Neuronal stem cell (in vitro differentiated cells): ENCODE measurements around the gene NIPSNAP2.
"Not testable (repeated sequence)": the region's sequence is repeated elsewhere in the genome, so short reads cannot be mapped to it uniquely, and the experiment has no call there.

Experiments used
- DNase-seq: peaks from one replicate; pipeline ENCODE4 v3.0.0-alpha.2; 2013; ENCODE audit warnings: low spot score
- H2AFZ ChIP-seq: one replicate; pipeline ENCODE4 v1.6.1; 2013; ENCODE audit warnings: mild to moderate bottlenecking, low read length, inconsistent platforms
- H2AK5ac ChIP-seq: 2 replicates; pipeline ENCODE4 v1.6.1; 2013; ENCODE audit warnings: low read depth, mild to moderate bottlenecking, inconsistent platforms, low read length, moderate library complexity, mixed read lengths
- H2BK120ac ChIP-seq: 2 replicates; pipeline ENCODE4 v1.6.1; 2013; ENCODE audit warnings: low read depth, mild to moderate bottlenecking, inconsistent platforms, low read length, moderate library complexity, mixed read lengths
- H2BK12ac ChIP-seq: one replicate; pipeline ENCODE4 v1.6.1; 2013; ENCODE audit warnings: low read length, inconsistent platforms
- H2BK15ac ChIP-seq: 2 replicates; pipeline ENCODE4 v1.6.1; 2013; ENCODE audit warnings: mild to moderate bottlenecking, low read length, inconsistent platforms, mixed read lengths
- H2BK5ac ChIP-seq: one replicate; pipeline ENCODE4 v1.6.1; 2013; ENCODE audit warnings: inconsistent platforms, mild to moderate bottlenecking, low read length, moderate library complexity
- H3K14ac ChIP-seq: one replicate; pipeline ENCODE4 v1.6.1; 2013; ENCODE audit warnings: low read length, inconsistent platforms
- H3K18ac ChIP-seq: 2 replicates; pipeline ENCODE4 v1.6.1; 2013; ENCODE audit warnings: low read length, inconsistent platforms
- H3K23ac ChIP-seq: 2 replicates; pipeline ENCODE4 v1.6.1; 2013; ENCODE audit warnings: low read depth, mild to moderate bottlenecking, mixed read lengths, low read length, inconsistent platforms; ENCODE audit not compliant: poor library complexity
- H3K27ac ChIP-seq: replicated peaks from 3 replicates; pipeline ENCODE4 v1.5.1; 2013; ENCODE audit warnings: low read length, inconsistent platforms
- H3K27me3 ChIP-seq, 3 experiments: 2 replicates each; pipeline ENCODE4 v1.6.1; 2013; ENCODE audit warnings: low read length in 3 of 3, mild to moderate bottlenecking in 2 of 3, inconsistent platforms in 1 of 3, low read depth in 1 of 3, mixed read lengths in 1 of 3, moderate library complexity in 1 of 3; ENCODE audit not compliant: control insufficient read depth in 3 of 3, insufficient read depth in 3 of 3
- H3K36me3 ChIP-seq, 2 donors: replicated peaks in 1 of 2; 2 replicates each; pipeline ENCODE4 v1.6.1; 2013; ENCODE audit warnings: low read length in 2 of 2; ENCODE audit not compliant: control insufficient read depth in 2 of 2, insufficient read depth in 2 of 2
- H3K4ac ChIP-seq: 2 replicates; pipeline ENCODE4 v1.6.1; 2013; ENCODE audit warnings: inconsistent platforms, mild to moderate bottlenecking, low read length, moderate library complexity
- H3K4me1 ChIP-seq, 2 donors: 1 replicate in 1 of 2; 2 replicates in 1 of 2; pipeline ENCODE4 v1.6.1; 2013; ENCODE audit warnings: low read length in 2 of 2, low read depth in 1 of 2; ENCODE audit not compliant: control insufficient read depth in 2 of 2, insufficient read depth in 1 of 2
- H3K4me2 ChIP-seq: one replicate; pipeline ENCODE4 v1.6.1; 2013; ENCODE audit warnings: mild to moderate bottlenecking, low read length, inconsistent platforms; ENCODE audit not compliant: insufficient read depth, poor library complexity, severe bottlenecking
- H3K4me3 ChIP-seq, 2 donors: 2 replicates each; pipeline ENCODE4 v1.5.1; 2013; ENCODE audit warnings: low read length in 2 of 2, mild to moderate bottlenecking in 2 of 2, inconsistent platforms in 1 of 2, moderate library complexity in 1 of 2
- H3K79me1 ChIP-seq: one replicate; pipeline ENCODE4 v1.6.1; 2013; ENCODE audit warnings: low read depth, mild to moderate bottlenecking, inconsistent platforms, low read length, moderate library complexity
- H3K9ac ChIP-seq: one replicate; pipeline ENCODE4 v1.6.1; 2013; ENCODE audit warnings: mild to moderate bottlenecking, low read depth, low read length, inconsistent platforms; ENCODE audit not compliant: poor library complexity
- H3K9me3 ChIP-seq, 2 donors: replicated peaks in 1 of 2; 2 replicates each; pipeline versions ENCODE3 to v1.6.1; 2013; ENCODE audit warnings: low read length in 2 of 2, mild to moderate bottlenecking in 2 of 2, inconsistent platforms in 1 of 2, low read depth in 1 of 2, mixed read lengths in 1 of 2, moderate library complexity in 1 of 2; ENCODE audit not compliant: control insufficient read depth in 2 of 2, insufficient read depth in 1 of 2
- H4K8ac ChIP-seq: one replicate; pipeline ENCODE4 v1.6.1; 2013; ENCODE audit warnings: low read depth, mild to moderate bottlenecking, inconsistent platforms, low read length, moderate library complexity
- H4K91ac ChIP-seq: one replicate; pipeline ENCODE4 v1.6.1; 2013; ENCODE audit warnings: low read length, low read depth, mild to moderate bottlenecking, inconsistent platforms; ENCODE audit not compliant: poor library complexity
- WGBS, 2 donors: extraction: QIAGEN DNeasy Blood & Tissue Kit; methylation state at CpG; one replicate each; pipeline ENCODE4 v1.1.7; 2013; ENCODE audit warnings: missing lambda C conversion rate in 2 of 2, mixed read lengths in 1 of 2; ENCODE audit not compliant: insufficient read length in 2 of 2, insufficient replicate concordance in 1 of 2; ENCODE audit errors: extremely low coverage in 2 of 2; 5-methylcytosine and 5-hydroxymethylcytosine counted together

NIPSNAP2 gene

DNA sequence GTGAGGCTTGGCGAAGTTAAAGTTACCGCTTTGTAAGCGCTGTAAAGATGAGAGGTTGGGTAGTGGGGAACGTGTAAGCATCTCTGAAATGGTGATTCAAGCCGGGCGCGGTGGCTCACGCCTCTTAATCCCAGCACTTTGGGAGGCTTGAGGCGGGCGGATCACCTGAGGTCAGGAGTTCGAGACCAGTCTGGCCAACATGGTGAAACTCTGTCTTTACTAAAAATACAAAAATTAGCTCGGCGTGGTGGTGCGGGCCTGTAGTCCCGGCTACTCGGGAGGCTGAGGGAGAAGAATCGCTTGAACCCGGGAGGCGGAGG is 12.1 kb upstream of the NIPSNAP2 start:
- Histone ChIP-seq H3K36me3 (peaks cover 9 to 34% of the 10 kb centered on the region in 2 donors), H3K9ac (peak overlapping the region; percentile 98), H3K79me1 (peaks cover 10% of the 10 kb centered on the region), H4K8ac (peak overlapping the region; percentile 82), H3K4me3 (peak overlapping the region; percentile 91 to 96), H2AFZ (peak overlapping the region; percentile 96), H2AK5ac (peak overlapping the region; percentile 70), H3K14ac (peak overlapping the region; percentile 71), H3K4me2 (peak overlapping the region; percentile 94)
- not testable (repeated sequence) for H2BK120ac ChIP-seq, H2BK15ac ChIP-seq, H2BK12ac ChIP-seq, H4K91ac ChIP-seq, H3K27me3 ChIP-seq, H3K4me1 ChIP-seq, H3K9me3 ChIP-seq, H2BK5ac ChIP-seq, H3K18ac ChIP-seq, DNase-seq, H3K23ac ChIP-seq, H3K4ac ChIP-seq, H3K27ac ChIP-seq
- no CpG with 5 or more reads among the region's 19 CpGs for WGBS, 2 donors

DNA sequence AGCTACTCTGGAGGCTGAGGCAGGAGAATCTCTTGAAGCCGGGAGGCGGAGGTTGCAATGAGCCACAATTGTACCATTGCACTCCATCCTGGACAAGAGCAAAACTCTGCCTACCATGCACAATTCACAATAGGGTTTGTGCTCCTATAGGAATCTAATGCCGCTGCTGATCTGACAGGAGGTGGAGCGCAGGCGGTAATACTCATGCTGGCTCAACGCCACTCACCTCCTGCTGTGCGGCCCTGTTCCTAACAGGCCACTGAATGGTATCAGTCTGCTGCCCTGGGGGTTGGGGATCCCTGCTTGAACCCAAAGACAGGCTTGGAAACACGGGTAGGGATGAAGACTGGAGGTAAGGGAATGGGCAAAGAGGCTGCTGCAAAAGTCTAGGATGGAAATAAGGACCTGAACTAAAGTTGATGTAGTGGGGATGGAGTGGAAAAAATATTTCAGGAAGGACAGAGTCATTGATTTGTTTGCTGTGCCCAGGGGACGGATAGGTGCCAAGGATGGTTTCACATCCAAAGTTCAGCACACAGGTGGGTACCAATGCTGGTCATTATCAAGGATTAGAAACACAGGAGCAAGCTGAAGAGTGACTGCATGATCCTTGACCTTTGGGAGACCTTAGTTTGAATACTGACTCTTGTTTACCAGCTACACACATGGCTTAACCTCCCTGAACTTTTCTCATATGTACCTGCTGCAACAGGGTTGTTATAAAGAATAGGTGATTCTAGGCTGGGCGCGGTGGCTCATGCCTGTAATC is 10.5 kb upstream of the NIPSNAP2 start:
- Histone ChIP-seq H3K36me3 (peaks cover 10 to 36% of the 10 kb centered on the region in 2 donors), H2BK120ac (no peak overlapping the region), H3K4me2 (no peak overlapping the region), H2BK12ac (no peak overlapping the region), H3K79me1 (peaks cover 10% of the 10 kb centered on the region), H3K14ac (no peak overlapping the region), H4K91ac (no peak overlapping the region), H3K18ac (no peak overlapping the region), H2AK5ac (no peak overlapping the region), H2BK5ac (no peak overlapping the region), H3K27ac (no peak overlapping the region), H2AFZ (no peak overlapping the region), H2BK15ac (no peak overlapping the region), H4K8ac (no peak overlapping the region), H3K4ac (no peak overlapping the region), H3K9ac (no peak overlapping the region), H3K23ac (no peak overlapping the region), H3K9me3 (no peaks in the 10 kb centered on the region), H3K27me3 (no peaks in the 10 kb centered on the region), H3K4me3 (no peak overlapping the region), H3K4me1 (no peaks in the 10 kb centered on the region)
- no CpG with 5 or more reads among the region's 11 CpGs for WGBS, 2 donors
- no peak for DNase-seq

DNA sequence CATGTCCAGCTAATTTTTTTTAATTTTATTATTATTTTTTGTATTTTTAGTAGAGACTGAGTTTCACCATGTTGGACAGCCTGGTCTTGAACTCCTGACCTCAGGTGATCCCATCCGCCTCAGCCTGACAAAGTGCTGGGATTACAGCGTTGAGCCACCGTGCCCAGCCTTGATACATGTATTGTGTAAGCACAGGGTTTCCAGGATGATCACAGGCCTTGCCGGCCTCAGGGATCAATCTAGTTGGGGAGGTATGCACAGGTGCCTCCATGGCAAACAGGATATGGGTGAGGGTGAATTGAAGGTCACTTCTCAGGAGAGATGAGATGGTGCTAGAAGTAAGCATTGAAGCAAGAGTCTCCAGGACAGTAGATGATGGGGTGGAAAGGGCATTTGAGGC is 7.2 kb upstream of the NIPSNAP2 start:
- Histone ChIP-seq H3K4me3 (no peak overlapping the region), H2BK120ac (no peak overlapping the region), H2BK12ac (no peak overlapping the region), H4K91ac (no peak overlapping the region), H3K27ac (no peak overlapping the region), H4K8ac (no peak overlapping the region), H2AFZ (no peak overlapping the region), H2AK5ac (no peak overlapping the region), H3K4me2 (no peak overlapping the region), H3K36me3 (peaks cover 10 to 36% of the 10 kb centered on the region in 2 donors), H3K14ac (no peak overlapping the region), H3K9ac (peak overlapping the region; percentile 15), H3K4me1 (no peaks in the 10 kb centered on the region), H2BK5ac (no peak overlapping the region), H3K18ac (no peak overlapping the region), H3K27me3 (no peaks in the 10 kb centered on the region), H2BK15ac (no peak overlapping the region), H3K79me1 (peaks cover 6% of the 10 kb centered on the region), H3K23ac (no peak overlapping the region), H3K9me3 (no peaks in the 10 kb centered on the region), H3K4ac (no peak overlapping the region)
- DNase-seq, result no peak
- no CpG with 5 or more reads among the region's 4 CpGs for WGBS, 2 donors

DNA sequence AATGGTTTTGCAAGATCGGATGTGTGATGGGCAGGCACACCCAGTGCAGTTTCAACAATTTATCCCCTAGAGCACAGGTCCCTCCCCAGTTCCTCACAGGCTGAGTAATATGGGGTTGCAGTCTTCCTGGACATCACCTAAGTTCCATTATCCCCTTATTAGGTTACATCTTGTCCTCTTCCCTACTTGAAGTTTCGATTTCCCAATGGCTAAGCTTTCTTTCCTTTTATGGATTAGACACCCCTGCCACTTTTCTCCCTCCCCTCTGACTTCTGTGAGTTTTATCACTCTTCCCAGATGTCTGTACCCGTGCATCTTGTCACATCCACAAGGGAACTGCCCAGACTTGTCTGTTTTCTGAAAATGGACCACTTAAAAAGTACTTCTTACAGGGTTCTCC is 2.4 kb upstream of the NIPSNAP2 start:
- DNase-seq, result no peak
- no peak overlapping the region for H3K4me3 ChIP-seq

More for the DNA sequence above, 2.4 kb upstream of the NIPSNAP2 start:
- no CpG with 5 or more reads among the region's 3 CpGs for WGBS, 2 donors
- Histone ChIP-seq H3K9me3 (peaks cover 0 to 10% of the 10 kb centered on the region in 2 donors), H2AFZ (no peak overlapping the region), H3K4ac (no peak overlapping the region), H3K79me1 (peaks cover 4% of the 10 kb centered on the region), H2AK5ac (no peak overlapping the region), H3K4me2 (no peak overlapping the region), H2BK15ac (no peak overlapping the region), H3K18ac (no peak overlapping the region), H4K91ac (no peak overlapping the region), H2BK5ac (no peak overlapping the region), H3K4me1 (no peaks in the 10 kb centered on the region), H3K23ac (no peak overlapping the region), H3K27me3 (peaks cover 0 to 9% (median 0%) of the 10 kb centered on the region in 3 experiments), H2BK120ac (no peak overlapping the region), H3K27ac (no peak overlapping the region), H3K36me3 (peaks cover 2 to 17% of the 10 kb centered on the region in 2 donors), H4K8ac (no peak overlapping the region), H2BK12ac (no peak overlapping the region), H3K9ac (no peak overlapping the region), H3K14ac (no peak overlapping the region)
